Measurements from ENCODE around the gene ABCB4.

DNA sequence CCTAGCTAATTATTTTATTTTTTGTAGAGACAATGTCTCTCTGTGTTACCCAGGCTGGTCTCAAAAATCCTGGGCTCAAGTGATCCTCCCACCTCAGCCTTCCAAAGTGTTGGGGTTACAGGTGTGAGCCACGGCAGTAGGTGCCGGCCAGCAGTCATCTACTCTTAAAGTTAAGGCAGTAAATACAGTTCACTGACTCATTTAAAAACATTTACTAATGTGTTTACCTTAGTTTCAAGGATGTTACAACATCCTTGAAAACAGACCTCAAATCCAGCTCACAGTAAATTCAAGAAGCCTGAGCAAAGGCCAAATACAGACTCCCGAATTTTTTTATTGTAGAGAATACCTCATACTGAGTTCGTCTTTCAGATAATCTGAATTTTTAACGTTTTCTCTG, 29.6 kb upstream of the ABCB4 start:
- TF ChIP-seq, protein P1, sequence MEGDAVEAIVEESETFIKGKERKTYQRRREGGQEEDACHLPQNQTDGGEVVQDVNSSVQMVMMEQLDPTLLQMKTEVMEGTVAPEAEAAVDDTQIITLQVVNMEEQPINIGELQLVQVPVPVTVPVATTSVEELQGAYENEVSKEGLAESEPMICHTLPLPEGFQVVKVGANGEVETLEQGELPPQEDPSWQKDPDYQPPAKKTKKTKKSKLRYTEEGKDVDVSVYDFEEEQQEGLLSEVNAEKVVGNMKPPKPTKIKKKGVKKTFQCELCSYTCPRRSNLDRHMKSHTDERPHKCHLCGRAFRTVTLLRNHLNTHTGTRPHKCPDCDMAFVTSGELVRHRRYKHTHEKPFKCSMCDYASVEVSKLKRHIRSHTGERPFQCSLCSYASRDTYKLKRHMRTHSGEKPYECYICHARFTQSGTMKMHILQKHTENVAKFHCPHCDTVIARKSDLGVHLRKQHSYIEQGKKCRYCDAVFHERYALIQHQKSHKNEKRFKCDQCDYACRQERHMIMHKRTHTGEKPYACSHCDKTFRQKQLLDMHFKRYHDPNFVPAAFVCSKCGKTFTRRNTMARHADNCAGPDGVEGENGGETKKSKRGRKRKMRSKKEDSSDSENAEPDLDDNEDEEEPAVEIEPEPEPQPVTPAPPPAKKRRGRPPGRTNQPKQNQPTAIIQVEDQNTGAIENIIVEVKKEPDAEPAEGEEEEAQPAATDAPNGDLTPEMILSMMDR (IDR thresholded peaks at IDR 0.05) = no peak
- TF ChIP-seq POLR2A (IDR thresholded peaks at IDR 0.05) = no peak
